Epidermal melanocyte (primary cell): ENCODE data around the gene IFIT3.
"Not testable (repeated sequence)": the region's sequence is repeated elsewhere in the genome, so short reads cannot be mapped to it uniquely, and the experiment has no call there.

Experiments
- DNase-seq: peaks from one replicate; pipeline ENCODE4 v3.0.0; 2011; ENCODE audit warnings: low spot score; ENCODE audit not compliant: insufficient read length

Gene IFIT3

DNA sequence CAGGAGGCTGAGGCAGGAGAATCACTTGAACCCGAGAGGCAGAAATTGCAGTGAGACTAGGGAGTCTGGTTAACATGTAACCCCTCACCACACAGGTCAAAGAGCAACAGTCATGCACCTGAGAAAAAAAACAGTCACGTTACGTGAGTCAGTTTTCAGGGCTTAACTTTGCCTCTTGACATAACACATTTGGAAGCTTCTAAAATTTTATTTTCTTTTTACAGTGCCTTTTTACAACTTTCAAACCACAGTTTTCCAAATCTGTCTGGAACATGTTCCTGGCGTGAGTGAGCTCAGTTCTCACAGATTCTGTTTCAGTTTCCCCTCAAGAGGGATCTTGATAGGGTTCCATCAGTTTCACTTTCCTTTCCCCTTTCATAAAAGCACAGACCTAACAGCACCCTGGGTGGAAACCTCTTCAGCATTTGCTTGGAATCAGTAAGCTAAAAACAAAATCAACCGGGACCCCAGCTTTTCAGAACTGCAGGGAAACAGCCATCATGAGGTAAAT, 4.4 kb downstream of the IFIT3 start:
- DNase-seq, result no peak

- DNase-seq, result no peak
Measured at GRCh38 chr10:89335226-89335625, 7.4 kb downstream of the IFIT3 start.

GRCh38 chr10:89336241-89336640, 8.4 kb downstream of the IFIT3 start:
- no peak for DNase-seq

DNA sequence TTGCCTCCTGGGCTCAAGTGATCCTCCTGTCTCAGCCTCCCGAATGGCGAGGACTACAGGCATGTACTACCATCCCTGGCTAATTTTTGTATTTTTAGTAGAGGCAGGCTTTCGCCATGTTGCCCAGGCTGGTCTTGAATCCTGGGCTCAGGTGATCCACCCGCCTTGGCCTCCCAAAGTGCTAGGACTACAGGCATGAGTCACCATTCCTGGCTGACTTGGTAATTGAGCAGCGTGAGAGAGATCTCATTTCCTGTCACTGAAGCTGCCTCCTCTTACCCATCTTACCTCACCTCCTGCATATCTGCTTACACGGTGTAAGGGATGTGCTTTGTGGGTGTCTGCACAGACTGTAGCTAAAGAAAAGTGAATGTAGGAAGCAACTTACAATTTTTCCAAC, 9.7 kb downstream of the IFIT3 start:
- no peak for DNase-seq

GRCh38 chr10:89338713-89339112, 10.9 kb downstream of the IFIT3 start:
- DNase-seq, result no peak

GRCh38 chr10:89339875-89340274, 12.1 kb downstream of the IFIT3 start:
- DNase-seq, result no peak

- no peak for DNase-seq
Measured at GRCh38 chr10:89341649-89342048, 13.9 kb downstream of the IFIT3 start.

- DNase-seq, result no peak
Measured at GRCh38 chr10:89342206-89342958, 14.6 kb downstream of the IFIT3 start.

GRCh38 chr10:89343089-89343767, 15.4 kb downstream of the IFIT3 start:
- DNase-seq, result no peak

DNA sequence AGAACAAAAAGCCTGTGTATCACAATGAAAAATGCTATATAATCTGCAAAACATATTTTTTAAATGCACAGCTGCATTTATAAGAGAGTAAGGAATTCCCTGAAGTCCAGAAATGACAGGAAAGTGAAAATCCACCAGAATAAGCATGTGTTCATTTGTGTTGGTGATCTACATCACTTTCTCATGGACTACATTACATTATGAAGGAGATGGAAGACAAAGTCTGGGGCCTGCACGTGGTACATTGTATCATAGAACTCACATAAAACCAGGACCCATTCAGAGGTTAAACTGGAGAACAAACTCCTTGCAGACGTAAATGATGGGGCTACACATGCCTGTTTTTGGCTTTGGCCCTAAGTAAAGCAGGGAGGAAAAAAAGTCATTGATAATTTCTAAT, 16.4 kb downstream of the IFIT3 start:
- DNase-seq, result no peak

DNA sequence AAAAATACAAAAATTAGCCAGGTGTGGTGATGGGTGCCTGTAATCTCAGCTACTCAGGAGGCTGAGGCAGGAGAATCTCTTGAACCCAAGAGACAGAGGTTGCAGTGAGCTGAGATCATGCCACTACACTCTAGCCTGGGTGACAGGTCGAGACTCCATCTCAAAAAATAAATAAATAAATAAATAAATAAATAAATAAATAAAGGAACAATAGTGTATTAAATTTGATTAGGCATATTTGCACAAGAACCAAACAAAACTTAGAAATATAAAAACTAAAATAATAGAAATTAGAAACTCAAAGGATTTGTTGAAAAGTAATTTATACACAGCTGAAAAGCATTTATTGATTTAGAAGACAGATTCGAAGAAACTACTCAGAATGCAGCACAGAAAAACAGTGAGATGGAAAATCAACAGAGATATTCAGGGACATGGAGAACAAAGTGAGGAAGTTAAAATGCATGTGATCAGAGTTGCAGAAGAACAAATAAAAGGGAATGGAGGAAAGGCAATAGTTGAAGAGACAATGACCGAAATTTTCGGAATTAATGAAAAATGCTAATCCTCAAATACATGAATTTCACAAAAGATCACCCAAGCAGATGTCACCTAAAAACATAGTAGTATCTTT, 17.7 kb downstream of the IFIT3 start:
- DNase-seq, result no peak

DNA sequence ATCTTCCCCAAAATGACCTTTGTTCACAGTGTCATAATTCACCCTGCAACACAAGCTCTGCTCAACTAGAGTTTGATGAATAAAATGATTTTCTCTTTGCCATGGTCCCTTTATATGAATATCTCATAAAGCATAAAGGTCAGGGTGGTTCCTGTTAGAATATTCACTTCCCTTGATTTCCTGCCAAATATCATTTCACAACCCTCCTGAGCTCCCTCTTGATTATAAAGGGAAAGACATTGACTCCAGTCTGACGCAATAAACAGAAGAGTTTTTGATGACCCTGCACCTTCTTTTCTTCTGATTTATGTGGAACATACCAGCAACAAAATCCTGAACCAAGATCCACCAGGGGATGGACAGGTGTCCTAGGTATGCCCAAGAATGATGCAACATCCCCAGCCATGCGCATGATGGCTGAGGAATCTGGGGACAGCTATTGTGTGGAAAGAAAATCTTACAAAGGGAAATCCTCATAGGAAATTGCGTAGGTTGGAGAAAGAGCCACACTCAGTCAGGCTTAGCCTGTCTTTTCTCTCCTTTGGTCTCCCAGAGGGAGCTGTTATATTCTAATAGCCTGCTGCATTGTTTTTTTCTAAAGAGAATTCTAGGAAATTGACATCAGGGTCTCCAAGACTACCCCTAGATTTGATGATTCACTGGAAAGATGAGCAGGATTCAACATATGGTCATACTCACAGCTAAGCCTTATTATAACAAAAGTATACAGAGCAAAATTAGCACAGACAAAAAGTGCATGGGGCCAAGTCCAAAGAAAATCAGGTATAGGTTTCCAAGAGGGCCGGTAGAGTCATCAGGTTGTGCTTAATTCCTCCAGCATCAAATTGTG, 18.8 kb downstream of the IFIT3 start:
- DNase-seq, result no peak

GRCh38 chr10:89347701-89348457, 20.1 kb downstream of the IFIT3 start:
- no peak for DNase-seq

DNA sequence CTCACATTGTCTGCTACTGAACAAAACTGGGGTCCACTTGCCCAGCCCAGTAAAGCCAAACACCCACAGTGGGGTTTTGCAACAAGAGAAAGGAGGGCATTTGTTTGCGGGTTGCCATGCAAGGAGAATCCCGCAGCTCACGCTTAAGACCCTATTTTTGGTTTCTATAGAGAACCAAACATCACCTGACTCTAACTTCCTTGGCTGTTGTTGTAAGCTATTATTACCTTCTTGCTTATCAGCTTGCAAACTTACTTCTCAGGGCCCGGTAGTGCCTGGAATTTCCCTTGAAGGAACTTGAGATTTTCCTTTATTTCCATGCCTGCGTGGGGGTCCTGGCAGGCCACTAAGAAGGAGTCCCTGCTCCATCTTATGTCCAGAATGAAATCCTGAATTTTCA, 20.7 kb downstream of the IFIT3 start:
- DNase-seq, result no peak

- DNase-seq, result no peak
Measured at GRCh38 chr10:89348975-89349374, 21.2 kb downstream of the IFIT3 start.

GRCh38 chr10:89350631-89351315, 23.0 kb downstream of the IFIT3 start:
- DNase-seq, result not testable (repeated sequence)

DNA sequence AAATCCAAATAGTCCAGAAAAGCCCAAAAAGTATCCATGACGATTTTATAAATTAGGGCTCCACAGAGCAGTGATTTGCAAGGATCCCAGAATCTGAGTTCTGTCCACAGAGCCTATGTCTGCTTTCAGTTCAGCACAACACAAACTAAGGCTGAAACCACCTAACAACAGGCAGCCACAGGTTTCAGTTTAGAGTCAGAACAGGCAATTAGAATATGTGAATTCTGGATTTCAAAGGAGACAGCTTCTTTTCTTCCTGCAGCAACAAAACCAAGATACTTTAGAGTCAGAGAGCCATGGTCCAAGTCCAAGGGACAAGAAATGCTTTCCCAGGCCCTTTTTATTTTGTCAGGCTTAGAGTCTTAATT, 23.6 kb downstream of the IFIT3 start:
- no peak for DNase-seq

- peak; percentile 50 for DNase-seq
Measured at GRCh38 chr10:89351780-89352597, 24.2 kb downstream of the IFIT3 start.

GRCh38 chr10:89352802-89353201, 25.0 kb downstream of the IFIT3 start:
- no peak for DNase-seq
